ENCODE data around the gene ACAN. TPM values are rescaled to one million over a fixed set of nuclear protein-coding genes. Genes with fewer than 3 reads are reported as not detected.

The ACAN gene
- total and polyA plus RNA-seq, 2 of the 8 experiments (the other 6 are each of a cell fraction or from before 2014, with no cell fraction given) = 0.71 to 0.73 TPM

GRCh38 chr15:88872706-88873105 is 69.5 kb downstream of the ACAN start:
- no peak overlapping the region for H4K91ac ChIP-seq (replicated peaks; ENCODE audit: insufficient read length, low read length)
- H2BK120ac ChIP-seq (replicated peaks; ENCODE audit: low read depth, low read length) = no peak overlapping the region
- no peak overlapping the region for H2AFZ ChIP-seq (ENCODE audit: low read length)
- H3K9me3 ChIP-seq (ENCODE audit: insufficient read depth in 2 of 2, low read depth in 1 of 2, low read length in 1 of 2) = no peaks in the 10 kb centered on the region
- no peak overlapping the region for H3K27ac ChIP-seq (ENCODE audit: low read depth, low read length)
- H3K18ac ChIP-seq (ENCODE audit: extremely low read depth, low read length) = no peak overlapping the region
- no peak overlapping the region for H3K4ac ChIP-seq (replicated peaks; ENCODE audit: insufficient read length, low read depth, low read length)
- H3K14ac ChIP-seq (ENCODE audit: insufficient read length) = no peak overlapping the region
- H3K4me1 ChIP-seq (replicated peaks in 1 of 4; ENCODE audit: control insufficient read depth in 3 of 4, insufficient read depth in 4 of 4, low read length in 3 of 4) = peaks cover 0 to 4% (median 1%) of the 10 kb centered on the region in 4 experiments; a peak in 2 of 7 replicates
- H2BK15ac ChIP-seq (ENCODE audit: low read length) = no peak overlapping the region
- H4K8ac ChIP-seq (ENCODE audit: extremely low read depth, insufficient read depth, low read length) = no peak overlapping the region
- FAIRE-seq (no peak), DNase-seq (ENCODE audit: low read depth in 1 of 2, low spot score in 2 of 2) (no peak)
- H3K23me2 ChIP-seq (ENCODE audit: low read depth, low read length) = no peaks in the 10 kb centered on the region
- H2BK12ac ChIP-seq (ENCODE audit: low read depth, low read length) = no peak overlapping the region
- no peak overlapping the region for H2BK5ac ChIP-seq (ENCODE audit: low read depth, low read length)
- no peak overlapping the region for H3K23ac ChIP-seq (ENCODE audit: insufficient read length)
- WGBS, 2 experiments (ENCODE audit: extremely low coverage in 1 of 2, insufficient coverage in 1 of 2, insufficient read length in 1 of 2, insufficient replicate concordance in 2 of 2, low coverage in 1 of 2, low lambda C conversion rate in 2 of 2, missing lambda C conversion rate in 1 of 2) = 88% methylated on average over 9 of the region's 9 CpGs; no CpG with 5 or more reads in 1 of the 2 experiments
- peaks cover 0 to 7% (median 2%) of the 10 kb centered on the region in 4 experiments; a peak in 4 of 8 replicates for H3K36me3 ChIP-seq (ENCODE audit: control insufficient read depth in 2 of 4, insufficient read depth in 4 of 4, low read length in 3 of 4)
- no peaks in the 10 kb centered on the region for H3K79me1 ChIP-seq (ENCODE audit: low read depth, low read length)
- H3K79me2 ChIP-seq (ENCODE audit: control insufficient read depth in 1 of 2, insufficient read depth in 2 of 2, low read length in 2 of 2) = no peaks in the 10 kb centered on the region
- no peak overlapping the region for H3K4me2 ChIP-seq (ENCODE audit: insufficient read depth in 1 of 2, low read depth in 2 of 2, low read length in 2 of 2)
- POLR2A ChIA-PET (ENCODE audit: partially characterized antibody) = interaction anchor here (1.1 to 1.6 kb wide), 3 partner anchors 10 to 126 kb away, joined by 3 to 6 read pairs (median 5); no protein-coding TSS in a partner anchor
- H4K20me1 ChIP-seq (replicated peaks in 1 of 2; ENCODE audit: control insufficient read depth in 1 of 2, insufficient read depth in 2 of 2, low read length in 2 of 2) = no peaks in the 10 kb centered on the region
- no peak overlapping the region for H3K56ac ChIP-seq (replicated peaks; ENCODE audit: insufficient read length, low read depth, low read length)
- no peak overlapping the region for H2BK20ac ChIP-seq (ENCODE audit: low read length)
- H3K9ac ChIP-seq (replicated peaks in 1 of 4; ENCODE audit: extremely low read depth in 1 of 4, low read depth in 3 of 4, low read length in 3 of 4) = no peak overlapping the region
- no peak overlapping the region for H3K4me3 ChIP-seq (ENCODE audit: extremely low read depth in 1 of 4, insufficient read depth in 2 of 4, low read depth in 3 of 4, low read length in 4 of 4)
- TF ChIP-seq ATF2 (IDR thresholded peaks at IDR 0.05; ENCODE audit: low read length) (no peak), SP4 (IDR thresholded peaks at IDR 0.05; ENCODE audit: low read length) (no peak), POLR2AphosphoS5 (IDR thresholded peaks at IDR 0.05; ENCODE audit: low read depth, low read length) (no peak), CBX5 (IDR thresholded peaks at IDR 0.05; ENCODE audit: low read depth, low read length) (no peak), POLR2A (IDR thresholded peaks at IDR 0.05; ENCODE audit: control extremely low read depth in 1 of 2, low read depth in 2 of 2, low read length in 2 of 2) (no peak), CTCF (IDR thresholded peaks at IDR 0.05; ENCODE audit: control extremely low read depth in 1 of 3, insufficient read depth in 1 of 3, low read depth in 1 of 3, low read length in 3 of 3) (no peak)
- CTCF ChIA-PET (ENCODE audit: partially characterized antibody) = interaction anchor here (0.8 to 1.8 kb wide), 6 partner anchors 9 to 299 kb away, joined by 3 to 5 read pairs (median 4); no protein-coding TSS in a partner anchor
- no peak overlapping the region for H2AK5ac ChIP-seq (ENCODE audit: low read depth, low read length)
- H4K5ac ChIP-seq (ENCODE audit: insufficient read length, low read depth, low read length) = no peak overlapping the region
- no peaks in the 10 kb centered on the region for H3K27me3 ChIP-seq (replicated peaks in 1 of 4; ENCODE audit: control insufficient read depth in 3 of 4, extremely low read depth in 1 of 4, insufficient read depth in 3 of 4, low read length in 3 of 4)
